Spleen (tissue), 11 donors: Measurements from ENCODE around the gene TMEM229B. TPM values are rescaled to one million over a fixed set of nuclear protein-coding genes. Genes with fewer than 3 reads are reported as not detected.

Source experiments
- DNase-seq: peaks from one replicate; pipeline ENCODE4 v3.0.0-alpha.2; 2020
- H3K27ac ChIP-seq, 8 donors: fragments of 200-600 bp; sonication (generic) in 7 of 8; 1 replicate in 4 of 8; 2 replicates in 4 of 8; pipeline versions ENCODE4 v1.5.0 to v1.8.0; 2016 to 2021; ENCODE audit warnings: inconsistent platforms in 4 of 8, mild to moderate bottlenecking in 4 of 8, moderate library complexity in 1 of 8
- H3K27me3 ChIP-seq, 7 donors: fragments of 200-600 bp; sonication (generic) in 6 of 7; replicated peaks in 1 of 7; 1 replicate in 4 of 7; 2 replicates in 3 of 7; pipeline versions ENCODE4 v1.5.0 to v1.8.0; 2016 to 2021; ENCODE audit warnings: inconsistent platforms in 3 of 7, mild to moderate bottlenecking in 1 of 7
- H3K36me3 ChIP-seq, 6 donors: fragments of 200-600 bp; sonication (generic) in 5 of 6; 1 replicate in 4 of 6; 2 replicates in 2 of 6; pipeline versions ENCODE4 v1.5.0 to v1.8.0; 2016 to 2021; ENCODE audit warnings: inconsistent platforms in 2 of 6
- H3K4me1 ChIP-seq, 6 donors: fragments of 200-600 bp; sonication (generic) in 5 of 6; 1 replicate in 3 of 6; 2 replicates in 3 of 6; pipeline versions ENCODE4 v1.5.0 to v1.8.0; 2016 to 2021; ENCODE audit warnings: inconsistent platforms in 3 of 6
- H3K4me3 ChIP-seq, 8 donors: fragments of 200-600 bp; sonication (generic) in 7 of 8; 1 replicate in 4 of 8; 2 replicates in 4 of 8; pipeline versions ENCODE4 v1.5.0 to v1.8.0; 2016 to 2021; ENCODE audit warnings: inconsistent platforms in 4 of 8, mild to moderate bottlenecking in 4 of 8, moderate library complexity in 2 of 8
- H3K9me3 ChIP-seq, 8 donors: fragments of 200-600 bp; sonication (generic) in 7 of 8; 1 replicate in 4 of 8; 2 replicates in 4 of 8; pipeline versions ENCODE4 v1.5.0 to v1.8.0; 2016 to 2021; ENCODE audit warnings: inconsistent platforms in 4 of 8
- CTCF ChIP-seq, 11 experiments: fragments of 200-600 bp in 7 of 11; fragments of 450-650 bp in 4 of 11; sonication (generic) in 4 of 11; IDR thresholded peaks in 8 of 11; conservative IDR thresholded peaks in 3 of 11; 1 replicate in 7 of 11; 2 replicates in 4 of 11; pipeline versions ENCODE4 v1.4.0 to v1.8.0; 2016 to 2021; ENCODE audit warnings: antibody characterized with exemption in 11 of 11, inconsistent platforms in 4 of 11, mild to moderate bottlenecking in 1 of 11
- POLR2A ChIP-seq, 3 donors: fragments of 450-650 bp; IDR thresholded peaks; one replicate each; pipeline ENCODE4 v1.5.1; 2017; ENCODE audit warnings: antibody characterized with exemption in 3 of 3, mild to moderate bottlenecking in 1 of 3
- POLR2AphosphoS5 ChIP-seq, 3 donors: sonication (generic); formaldehyde crosslinking; IDR thresholded peaks; one replicate each; pipeline ENCODE4 v1.5.1; 2017; ENCODE audit warnings: antibody characterized with exemption in 3 of 3
- WGBS, 5 donors: extraction: QIAGEN DNeasy Blood & Tissue Kit in 3 of 5; methylation state at CpG; one replicate each; pipeline versions ENCODE4 v1.1.5 to v1.1.7; 2013 to 2018; 5-methylcytosine and 5-hydroxymethylcytosine counted together
- intact Hi-C: fragments of 100-400 bp; cut with DNase I; formaldehyde crosslinking; loops from one replicate; pipeline ENCODE4 v1.15.0; 2023; ENCODE audit warnings: low total_unique reads
- polyA plus RNA-seq, 3 donors: library from polyadenylated mRNA; stranded (reverse); fragments of 200-250 nt; gene quantifications; one replicate each; pipeline ENCODE4 v1.2.1, GENCODE V29; 2013
- total RNA-seq, 7 donors: library from RNA; depleted of rRNA in 3 of 7; stranded (reverse); fragments of >200 nt in 3 of 7; fragmentation: NEBNext Ultra II Directional in 4 of 7; extraction: Animal tissue kit (Norgen Biotek cat#: 25700) in 4 of 7; gene quantifications; one replicate each; pipeline versions ENCODE4 v1.1.0 to v1.2.1, GENCODE V29; 2016 to 2021
- donor health status: healthy with polysubstance abuse.
- donor health status: DM: no; HTN: no; CAD: no; lungs with moderate emphysema.
- donor health status: DM: no; HTN: no; CAD: no.
- donor health status: Bipolar disorder and iron deficiency.
- donor health status: healthy.
- donor health status: DM: no; HTN: no; CAD: no.
- donor health status: DM: yes; HTN: yes; CAD: no.

Gene TMEM229B
- total and polyA plus RNA-seq, 10 donors = 3.0 to 36.0 (median 25.2) TPM

- Histone ChIP-seq H3K36me3 (peaks cover 0 to 9% (median 0%) of the 10 kb centered on the region in 6 donors), H3K4me3 (no peak overlapping the region), H3K4me1 (peaks cover 3 to 62% (median 34%) of the 10 kb centered on the region in 6 donors), H3K9me3 (no peaks in the 10 kb centered on the region), H3K27ac (peak overlapping the region in 4 of 8 donors; percentile 9 to 52 (median 30)), H3K27me3 (no peaks in the 10 kb centered on the region)
- DNase-seq = no peak
- intact Hi-C loops = no loop called here
- 40 to 77% (median 67%) methylated on average over 2 of the region's 2 CpGs for WGBS, 5 donors
- TF ChIP-seq POLR2A (IDR thresholded peaks at IDR 0.05) (no peak), POLR2AphosphoS5 (IDR thresholded peaks at IDR 0.05) (no peak), CTCF (IDR thresholded peaks at IDR 0.05 in 8 of 11, conservative IDR thresholded peaks at IDR 0.05 in 3 of 11) (no peak)
Measured at GRCh38 chr14:67510121-67510520, 21.6 kb upstream of the TMEM229B start.

GRCh38 chr14:67508956-67509355 is 20.4 kb upstream of the TMEM229B start:
- no peaks in the 10 kb centered on the region for H3K9me3 ChIP-seq
- H3K4me1 ChIP-seq = peaks cover 1 to 55% (median 26%) of the 10 kb centered on the region in 6 donors
- no peak for DNase-seq
- TF ChIP-seq POLR2A (IDR thresholded peaks at IDR 0.05) (no peak), CTCF (IDR thresholded peaks at IDR 0.05 in 8 of 11, conservative IDR thresholded peaks at IDR 0.05 in 3 of 11) (no peak), POLR2AphosphoS5 (IDR thresholded peaks at IDR 0.05) (no peak)
- WGBS, 5 donors = 22 to 63% (median 43%) methylated on average over 3 of the region's 3 CpGs
- peak overlapping the region in 4 of 8 donors; percentile 1 to 52 (median 30) for H3K27ac ChIP-seq
- intact Hi-C loops = no loop called here
- H3K27me3 ChIP-seq = no peaks in the 10 kb centered on the region
- H3K36me3 ChIP-seq = peaks cover 0 to 9% (median 0%) of the 10 kb centered on the region in 6 donors
- H3K4me3 ChIP-seq = no peak overlapping the region

- Histone ChIP-seq H3K36me3 (peaks cover 0 to 9% (median 0%) of the 10 kb centered on the region in 6 donors), H3K4me3 (no peak overlapping the region), H3K27me3 (no peaks in the 10 kb centered on the region), H3K4me1 (peaks cover 0 to 23% (median 4%) of the 10 kb centered on the region in 6 donors), H3K27ac (no peak overlapping the region), H3K9me3 (no peaks in the 10 kb centered on the region)
- WGBS, 5 donors = 57 to 100% (median 64%) methylated on average over 1 of the region's 1 CpG
- intact Hi-C loops = no loop called here
- DNase-seq = no peak
- no peak for TF ChIP-seq CTCF (IDR thresholded peaks at IDR 0.05 in 8 of 11, conservative IDR thresholded peaks at IDR 0.05 in 3 of 11)
- no peak for TF ChIP-seq POLR2A (IDR thresholded peaks at IDR 0.05)
- TF ChIP-seq POLR2AphosphoS5 (IDR thresholded peaks at IDR 0.05) = no peak
Measured at GRCh38 chr14:67505254-67505653, 16.7 kb upstream of the TMEM229B start.

- 76 to 86% (median 78%) methylated on average over 7 of the region's 7 CpGs for whole genome bisulfite sequencing, 5 donors
- Histone ChIP-seq H3K27me3 (no peaks in the 10 kb centered on the region), H3K36me3 (peaks cover 0 to 9% (median 0%) of the 10 kb centered on the region in 6 donors), H3K27ac (no peak overlapping the region), H3K9me3 (no peaks in the 10 kb centered on the region), H3K4me1 (peaks cover 0 to 4% (median 0%) of the 10 kb centered on the region in 6 donors), H3K4me3 (no peak overlapping the region)
- intact Hi-C loops = no loop called here
- TF ChIP-seq CTCF (IDR thresholded peaks at IDR 0.05 in 8 of 11, conservative IDR thresholded peaks at IDR 0.05 in 3 of 11) (no peak), POLR2AphosphoS5 (IDR thresholded peaks at IDR 0.05) (no peak), POLR2A (IDR thresholded peaks at IDR 0.05) (no peak)
- no peak for DNase-seq
Measured at GRCh38 chr14:67503331-67503730, 14.8 kb upstream of the TMEM229B start.
